Fibroblast of the aortic adventitia (primary cell): Measurements from ENCODE around the gene RANBP17. TPM values are rescaled to one million over a fixed set of nuclear protein-coding genes. Genes with fewer than 3 reads are reported as not detected.

ENCODE experiments used
- DNase-seq: peaks from one replicate; pipeline ENCODE4 v3.0.0-alpha.2; 2010; ENCODE audit warnings: low read depth
- H3K4me3 ChIP-seq: 2 replicates; pipeline ENCODE4 v1.5.1; 2011; ENCODE audit warnings: low read depth, mild to moderate bottlenecking, control low read depth, low read length, moderate library complexity
- CTCF ChIP-seq: IDR thresholded peaks from 2 replicates; pipeline ENCODE4 v1.5.1; 2011; ENCODE audit warnings: mild to moderate bottlenecking, low read length, control low read depth, inconsistent platforms; ENCODE audit not compliant: insufficient read depth
- total RNA-seq: library from RNA; depleted of rRNA; stranded (reverse); fragments of >200 nt; gene quantifications from 2 replicates; pipeline ENCODE4 v1.2.3, GENCODE V29; 2012; ENCODE audit warnings: low replicate concordance

Gene RANBP17
- total RNA-seq, 1 donor: 10.6 TPM

GRCh38 chr5:171252674-171253073 lies 390.9 kb downstream of the RANBP17 start:
- no peak for DNase-seq
- H3K4me3 ChIP-seq: no peak overlapping the region
- no peak for TF ChIP-seq CTCF

- no peak overlapping the region for H3K4me3 ChIP-seq
- no peak for TF ChIP-seq CTCF
- no peak for DNase-seq
Measured at GRCh38 chr5:171258737-171259415, 397.1 kb downstream of the RANBP17 start.

GRCh38 chr5:171261361-171261760 lies 399.5 kb downstream of the RANBP17 start:
- no peak for DNase-seq
- no peak for TF ChIP-seq CTCF

GRCh38 chr5:171261904-171262303 lies 400.1 kb downstream of the RANBP17 start:
- H3K4me3 ChIP-seq: no peak overlapping the region
- TF ChIP-seq CTCF: no peak
- no peak for DNase-seq

More at GRCh38 chr5:171261361-171261760, 399.5 kb downstream of the RANBP17 start:
- H3K4me3 ChIP-seq: no peak overlapping the region

- H3K4me3 ChIP-seq: no peak overlapping the region
- no peak for DNase-seq
- TF ChIP-seq CTCF: no peak
Measured at GRCh38 chr5:171263181-171263580, 401.4 kb downstream of the RANBP17 start.

- no peak for DNase-seq
Measured at GRCh38 chr5:171264843-171265242, 403.0 kb downstream of the RANBP17 start.

More at GRCh38 chr5:171264843-171265242, 403.0 kb downstream of the RANBP17 start:
- TF ChIP-seq CTCF: no peak
- H3K4me3 ChIP-seq: no peak overlapping the region
